HTERT RPE-1 (cell line): Measurements from ENCODE around the gene BRMS1L.
"Not testable (repeated sequence)": the region's sequence is repeated elsewhere in the genome, so short reads cannot be mapped to it uniquely, and the experiment has no call there.

Experiments
- in situ Hi-C: fragments of 300-500 bp; cut with MboI; formaldehyde crosslinking; loops from 4 replicates; pipeline ENCODE4 v1.14.3; 2020; ENCODE audit warnings: low sequenced_read_pairs

Gene BRMS1L

GRCh38 chr14:35826218-35826951 is at the start of gene BRMS1L:
TSS of gene BRMS1L (plus strand) at chr14:35826338. CDS start at chr14:35826517, 179 bp downstream.
- in situ Hi-C loops, result no loop called here

GRCh38 chr14:35776823-35777222 is 49.3 kb upstream of the BRMS1L start:
- in situ Hi-C loops, result no loop called here

GRCh38 chr14:35777550-35777949 is 48.6 kb upstream of the BRMS1L start:
- in situ Hi-C loops, result not testable (repeated sequence)

GRCh38 chr14:35779368-35779767 is 46.8 kb upstream of the BRMS1L start:
- in situ Hi-C loops, result no loop called here

GRCh38 chr14:35783699-35784098 is 42.4 kb upstream of the BRMS1L start:
- in situ Hi-C loops, result no loop called here

GRCh38 chr14:35786856-35787255 is 39.3 kb upstream of the BRMS1L start:
- in situ Hi-C loops, result no loop called here

- in situ Hi-C loops, result no loop called here
Measured at GRCh38 chr14:35789651-35790050, 36.5 kb upstream of the BRMS1L start.

GRCh38 chr14:35797796-35798195 is 28.3 kb upstream of the BRMS1L start:
- in situ Hi-C loops, result no loop called here

GRCh38 chr14:35806006-35806907 is 19.9 kb upstream of the BRMS1L start:
- in situ Hi-C loops, result no loop called here

GRCh38 chr14:35807131-35807961 is 18.8 kb upstream of the BRMS1L start:
- in situ Hi-C loops, result no loop called here

GRCh38 chr14:35808076-35808637 is 18.0 kb upstream of the BRMS1L start:
- in situ Hi-C loops, result no loop called here

- in situ Hi-C loops, result not testable (repeated sequence)
Measured at GRCh38 chr14:35808638-35809563, 17.2 kb upstream of the BRMS1L start, which contains the start of gene RALGAPA1. TSS of gene RALGAPA1 (minus strand) at chr14:35809295. CDS start at chr14:35808835, 460 bp downstream.

- in situ Hi-C loops, result no loop called here
Measured at GRCh38 chr14:35809597-35809996, 16.5 kb upstream of the BRMS1L start.

- in situ Hi-C loops, result no loop called here
Measured at GRCh38 chr14:35810963-35811362, 15.2 kb upstream of the BRMS1L start.

- in situ Hi-C loops, result no loop called here
Measured at GRCh38 chr14:35814371-35815005, 11.7 kb upstream of the BRMS1L start.

- in situ Hi-C loops, result no loop called here
Measured at GRCh38 chr14:35818346-35819115, 7.6 kb upstream of the BRMS1L start.

- in situ Hi-C loops, result no loop called here
Measured at GRCh38 chr14:35819591-35820540, 6.3 kb upstream of the BRMS1L start.
